Ramos (cell line): Measurements from ENCODE around the gene COL13A1.

Experiments
- in situ Hi-C: fragments of 300-500 bp; cut with MboI; formaldehyde crosslinking; loops from one replicate; pipeline ENCODE4 v1.14.3; 2022; ENCODE audit warnings: low sequenced_read_pairs; ENCODE audit not compliant: unreplicated experiment

COL13A1 gene

DNA sequence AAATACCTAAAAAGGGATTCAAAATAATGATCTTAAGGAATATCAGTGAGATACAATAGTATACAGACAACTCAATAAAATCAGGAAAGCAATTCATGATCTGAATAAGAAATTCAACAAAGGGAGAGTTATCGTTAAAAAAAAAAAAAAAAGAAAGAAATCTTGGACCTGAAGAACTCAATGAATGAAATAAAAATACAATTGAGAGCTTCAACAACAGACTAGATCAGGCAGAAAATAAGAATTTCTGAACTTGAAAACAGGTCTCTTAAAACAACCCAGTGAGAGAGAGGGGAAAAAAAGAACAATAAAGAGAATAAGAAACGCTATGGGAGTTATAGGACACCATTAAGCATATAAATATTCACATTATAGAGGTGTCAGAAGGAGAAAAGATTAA lies 179.0 kb downstream of the COL13A1 start:
- in situ Hi-C loops: no loop called here

- in situ Hi-C loops: no loop called here
These were observed 186.4 kb downstream of the COL13A1 start for GRCh38 chr10:69988094-69988493.

DNA sequence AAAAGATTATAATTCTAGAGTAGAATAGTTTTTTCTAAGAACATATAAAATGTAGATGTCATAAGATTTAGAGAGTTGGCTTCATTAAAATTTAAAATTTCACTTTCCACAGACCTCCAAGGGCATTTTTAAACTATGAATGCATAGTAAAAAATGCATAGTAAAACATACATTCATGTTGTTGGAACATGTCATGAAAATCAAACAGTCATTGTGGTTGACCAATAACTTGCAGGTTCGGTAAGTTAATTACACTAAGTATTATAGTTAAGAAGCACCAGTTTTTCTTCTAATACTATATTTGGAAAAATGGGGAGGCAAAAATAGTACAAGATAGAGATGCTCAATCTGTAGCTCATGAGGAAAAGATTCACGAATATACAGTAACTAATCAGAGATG lies 189.4 kb downstream of the COL13A1 start:
- in situ Hi-C loops: no loop called here

- in situ Hi-C loops: no loop called here
These were observed 192.6 kb downstream of the COL13A1 start for GRCh38 chr10:69994262-69994661.

DNA sequence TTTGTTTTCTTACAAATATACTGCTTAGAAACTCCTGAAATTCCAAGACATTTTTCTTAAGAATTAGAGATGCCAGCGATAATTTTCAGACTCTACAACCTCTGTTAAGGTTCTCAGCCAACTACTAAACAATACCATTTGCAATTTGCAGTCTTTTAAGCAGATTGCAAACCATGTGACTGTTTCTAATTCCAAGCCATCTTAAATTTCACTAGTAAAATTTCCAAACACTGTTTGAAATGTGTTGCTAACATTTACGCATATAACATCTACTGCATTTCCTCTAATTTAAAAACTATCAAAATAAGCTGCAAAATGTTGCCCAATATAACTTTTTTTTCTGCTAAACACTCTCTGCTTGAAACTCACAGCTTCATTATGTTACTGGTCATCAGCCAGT lies 194.9 kb downstream of the COL13A1 start:
- in situ Hi-C loops: no loop called here

DNA sequence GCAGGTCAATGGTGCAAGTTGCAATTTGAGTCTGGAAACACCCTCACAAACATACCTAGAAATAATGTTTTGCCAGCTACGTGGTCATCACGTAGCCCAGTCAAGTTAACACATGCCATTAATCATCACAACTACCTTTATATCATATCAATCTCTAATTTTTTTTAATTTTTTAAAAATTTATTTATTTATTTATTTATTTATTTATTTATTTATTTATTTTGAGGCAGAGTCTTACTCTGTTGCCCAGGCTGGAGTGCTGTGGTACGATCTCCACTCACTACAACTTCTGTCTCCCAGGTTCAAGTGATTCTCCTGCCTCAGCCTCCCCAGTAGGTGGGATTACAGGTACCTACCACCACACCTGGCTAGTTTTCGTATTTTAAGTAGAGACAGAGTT lies 198.6 kb downstream of the COL13A1 start:
- in situ Hi-C loops: no loop called here

GRCh38 chr10:70007116-70007820 lies 205.6 kb downstream of the COL13A1 start:
- in situ Hi-C loops: no loop called here
